HEK293 (cell line): ENCODE results near the gene DAP.

Experiments
- CTCF ChIA-PET: fragments of 350-600 bp; formaldehyde crosslinking; extraction: SDS; loops from one replicate; lab custom pipeline; 2021; ENCODE audit warnings: antibody characterized with exemption; lab: Yijun Ruan, JAX
- POLR2A ChIA-PET: fragments of 300-600 bp; formaldehyde crosslinking; extraction: SDS; loops from one replicate; lab custom pipeline; 2020; ENCODE audit warnings: antibody characterized with exemption, inconsistent platforms; lab: Yijun Ruan, JAX
- H3K27ac ChIP-seq: fragments of 200-500 bp; sonication (Bioruptor generic); 2 replicates; pipeline ENCODE4 v1.5.1; 2014; ENCODE audit warnings: low read depth, low read length, control low read depth, inconsistent platforms; ENCODE audit errors: extremely low read depth
- H3K36me3 ChIP-seq, 2 experiments: fragments of 200-500 bp in 1 of 2; sonication (Bioruptor generic) in 1 of 2; 1 replicate in 1 of 2; 2 replicates in 1 of 2; pipeline ENCODE4 v1.5.1; 2014 to 2017; ENCODE audit warnings: inconsistent platforms in 2 of 2, low read length in 2 of 2; ENCODE audit not compliant: control insufficient read depth in 2 of 2, insufficient read depth in 1 of 2
- H3K4me1 ChIP-seq: fragments of 200-500 bp; sonication (Bioruptor generic); 2 replicates; pipeline ENCODE4 v1.5.1; 2014; ENCODE audit warnings: mild to moderate bottlenecking, low read length, inconsistent platforms; ENCODE audit not compliant: control insufficient read depth, insufficient read depth
- H3K4me3 ChIP-seq: 2 replicates; pipeline ENCODE4 v1.5.1; 2011; ENCODE audit warnings: low read depth, mild to moderate bottlenecking, control low read depth, low read length, moderate library complexity
- H3K9me3 ChIP-seq: fragments of 200-500 bp; sonication (Bioruptor generic); 2 replicates; pipeline ENCODE4 v1.5.1; 2014; ENCODE audit warnings: low read depth, low read length, inconsistent platforms; ENCODE audit not compliant: control insufficient read depth, insufficient read depth
- CTCF ChIP-seq: fragments of 450-650 bp; formaldehyde crosslinking; IDR thresholded peaks from 2 replicates; pipeline ENCODE4 v1.5.1; 2016; ENCODE audit warnings: missing biosample characterization, missing genetic modification characterization
- HIC1 ChIP-seq: fragments of 450-650 bp; formaldehyde crosslinking; IDR thresholded peaks from 2 replicates; pipeline ENCODE4 v1.5.1; 2016; ENCODE audit warnings: missing biosample characterization, missing genetic modification characterization
- MZF1 ChIP-seq: fragments of 450-650 bp; formaldehyde crosslinking; IDR thresholded peaks from 2 replicates; pipeline ENCODE4 v1.5.1; 2017; ENCODE audit warnings: missing biosample characterization, missing genetic modification characterization, borderline replicate concordance
- PRDM2 ChIP-seq: fragments of 450-650 bp; formaldehyde crosslinking; IDR thresholded peaks from 2 replicates; pipeline ENCODE4 v1.5.1; 2016; ENCODE audit warnings: missing biosample characterization, missing genetic modification characterization, borderline replicate concordance
- PRDM6 ChIP-seq: fragments of 450-650 bp; formaldehyde crosslinking; IDR thresholded peaks from 2 replicates; pipeline ENCODE4 v1.5.1; 2017; ENCODE audit warnings: missing biosample characterization, missing genetic modification characterization
- SETDB1 ChIP-seq: IDR thresholded peaks from one replicate; pipeline ENCODE4 v1.6.1; 2017; ENCODE audit warnings: mild to moderate bottlenecking, low read length, moderate library complexity, mixed read lengths; ENCODE audit not compliant: insufficient read length
- SP3 ChIP-seq: fragments of 450-650 bp; formaldehyde crosslinking; IDR thresholded peaks from 2 replicates; pipeline ENCODE4 v1.5.1; 2016; ENCODE audit warnings: missing biosample characterization, missing genetic modification characterization
- WT1 ChIP-seq: fragments of 450-650 bp; formaldehyde crosslinking; IDR thresholded peaks from 2 replicates; pipeline ENCODE4 v1.5.1; 2016; ENCODE audit warnings: missing biosample characterization, missing genetic modification characterization
- ZNF112 ChIP-seq: fragments of 450-650 bp; formaldehyde crosslinking; IDR thresholded peaks from 2 replicates; pipeline ENCODE4 v1.5.0; 2017; ENCODE audit warnings: missing biosample characterization, missing genetic modification characterization
- ZNF140 ChIP-seq: fragments of 450-650 bp; formaldehyde crosslinking; IDR thresholded peaks from 2 replicates; pipeline ENCODE4 v1.5.1; 2016; ENCODE audit warnings: missing biosample characterization, missing genetic modification characterization
- ZNF2 ChIP-seq: fragments of 450-650 bp; formaldehyde crosslinking; IDR thresholded peaks from 2 replicates; pipeline ENCODE4 v1.5.1; 2016; ENCODE audit warnings: missing biosample characterization, missing genetic modification characterization
- ZNF23 ChIP-seq: fragments of 450-650 bp; formaldehyde crosslinking; IDR thresholded peaks from 2 replicates; pipeline ENCODE4 v1.5.1; 2016; ENCODE audit warnings: missing biosample characterization, missing genetic modification characterization, borderline replicate concordance
- ZNF239 ChIP-seq: fragments of 450-650 bp; formaldehyde crosslinking; IDR thresholded peaks from 2 replicates; pipeline ENCODE4 v1.5.1; 2016; ENCODE audit warnings: missing biosample characterization, missing genetic modification characterization
- ZNF530 ChIP-seq: fragments of 450-650 bp; formaldehyde crosslinking; IDR thresholded peaks from 2 replicates; pipeline ENCODE4 v1.5.1; 2016; ENCODE audit warnings: low read depth, missing biosample characterization, missing genetic modification characterization
- ZNF561 ChIP-seq: fragments of 450-650 bp; IDR thresholded peaks from 2 replicates; pipeline ENCODE4 v1.5.1; 2018; ENCODE audit warnings: missing biosample characterization, missing genetic modification characterization, borderline replicate concordance
- ZNF701 ChIP-seq: fragments of 450-650 bp; formaldehyde crosslinking; IDR thresholded peaks from 2 replicates; pipeline ENCODE4 v1.5.1; 2016; ENCODE audit warnings: missing biosample characterization, missing genetic modification characterization
- ZNF791 ChIP-seq: fragments of 450-650 bp; formaldehyde crosslinking; IDR thresholded peaks from 2 replicates; pipeline ENCODE4 v1.5.1; 2016; ENCODE audit warnings: missing biosample characterization, missing genetic modification characterization
- ZSCAN16 ChIP-seq: fragments of 450-650 bp; formaldehyde crosslinking; IDR thresholded peaks from 2 replicates; pipeline ENCODE4 v1.5.1; 2016; ENCODE audit warnings: missing biosample characterization, missing genetic modification characterization
- ZXDB ChIP-seq: fragments of 450-650 bp; formaldehyde crosslinking; IDR thresholded peaks from 2 replicates; pipeline ENCODE4 v1.5.1; 2016; ENCODE audit warnings: missing biosample characterization, missing genetic modification characterization

Gene DAP

GRCh38 chr5:10743526-10743925, 17.5 kb downstream of the DAP start (continued):
- no peak for TF ChIP-seq CTCF
- no peak for TF ChIP-seq ZNF239
- TF ChIP-seq WT1 (tag by site-specific recombination) = no peak
- no peak for TF ChIP-seq PRDM6 (tag by site-specific recombination)
- no peak for TF ChIP-seq ZNF530 (tag by site-specific recombination)

GRCh38 chr5:10741661-10742060, 19.4 kb downstream of the DAP start:
- no peak overlapping the region for H3K4me3 ChIP-seq
- peaks cover 16 to 44% of the 10 kb centered on the region in 2 experiments for H3K36me3 ChIP-seq
- no peak for TF ChIP-seq ZNF112 (tag by site-specific recombination)
- ChIA-PET POLR2A (no interaction called here), CTCF (interaction anchor here (0.7 to 1.2 kb wide), 3 partner anchors 9 to 426 kb away, joined by 3 to 4 read pairs (median 4); no protein-coding TSS in a partner anchor)
- H3K9me3 ChIP-seq = no peaks in the 10 kb centered on the region
- no peak overlapping the region for H3K27ac ChIP-seq
- H3K4me1 ChIP-seq = no peaks in the 10 kb centered on the region

GRCh38 chr5:10740384-10740783, 20.6 kb downstream of the DAP start:
- CTCF ChIA-PET = interaction anchor here (0.5 kb wide), 1 partner anchor 317 kb away, joined by 3 read pairs; no protein-coding TSS in a partner anchor
- no peak overlapping the region for H3K4me3 ChIP-seq
- POLR2A ChIA-PET = no interaction called here
- H3K27ac ChIP-seq = no peak overlapping the region
- TF ChIP-seq SETDB1 = peak; percentile 68
- no peak for TF ChIP-seq ZSCAN16
- no peak for TF ChIP-seq ZNF2
- TF ChIP-seq, all 188 proteins: peak for 1
- peaks cover 9 to 32% of the 10 kb centered on the region in 2 experiments; a peak in 2 of 3 replicates for H3K36me3 ChIP-seq
- no peaks in the 10 kb centered on the region for H3K4me1 ChIP-seq
- H3K9me3 ChIP-seq = no peaks in the 10 kb centered on the region

GRCh38 chr5:10737880-10738279, 23.2 kb downstream of the DAP start:
- no peak overlapping the region for H3K4me3 ChIP-seq
- peaks cover 0 to 15% of the 10 kb centered on the region in 2 experiments; a peak in 1 of 3 replicates for H3K36me3 ChIP-seq
- CTCF ChIA-PET = interaction anchor here (1.3 kb wide), 1 partner anchor 119 kb away, joined by 3 read pairs; no protein-coding TSS in a partner anchor
- POLR2A ChIA-PET = no interaction called here
- H3K9me3 ChIP-seq = no peaks in the 10 kb centered on the region
- no peak overlapping the region for H3K27ac ChIP-seq
- H3K4me1 ChIP-seq = peaks cover 7% of the 10 kb centered on the region
- TF ChIP-seq ZNF140 (no peak), ZNF701 (no peak), PRDM2 (no peak), SP3 (no peak), MZF1 (no peak), ZNF561 (tag by site-specific recombination) (no peak), HIC1 (no peak), ZNF23 (tag by site-specific recombination) (no peak), ZNF791 (no peak), ZXDB (tag by site-specific recombination) (no peak)
